Esophagus muscularis mucosa (tissue), 3 donors: ENCODE measurements around the gene VGLL4.

Experiments
- CTCF ChIP-seq, 3 experiments: fragments of 200-600 bp in 2 of 3; fragments of 450-650 bp in 1 of 3; sonication (generic) in 2 of 3; IDR thresholded peaks; one replicate each; pipeline ENCODE4 v1.5.1; 2017 to 2019; ENCODE audit warnings: antibody characterized with exemption in 3 of 3, mild to moderate bottlenecking in 2 of 3, moderate library complexity in 1 of 3
- POLR2AphosphoS5 ChIP-seq, 2 donors: sonication (generic); formaldehyde crosslinking; IDR thresholded peaks; one replicate each; pipeline ENCODE4 v1.6.1; 2017; ENCODE audit warnings: antibody characterized with exemption in 2 of 2

GRCh38 chr3:11581237-11582190 is 62.2 kb downstream of the VGLL4 start:
- TF ChIP-seq POLR2AphosphoS5 (IDR thresholded peaks at IDR 0.05), result no peak
- no peak for TF ChIP-seq CTCF (IDR thresholded peaks at IDR 0.05)
